ENCODE measurements around the gene GALNT2.

DNA sequence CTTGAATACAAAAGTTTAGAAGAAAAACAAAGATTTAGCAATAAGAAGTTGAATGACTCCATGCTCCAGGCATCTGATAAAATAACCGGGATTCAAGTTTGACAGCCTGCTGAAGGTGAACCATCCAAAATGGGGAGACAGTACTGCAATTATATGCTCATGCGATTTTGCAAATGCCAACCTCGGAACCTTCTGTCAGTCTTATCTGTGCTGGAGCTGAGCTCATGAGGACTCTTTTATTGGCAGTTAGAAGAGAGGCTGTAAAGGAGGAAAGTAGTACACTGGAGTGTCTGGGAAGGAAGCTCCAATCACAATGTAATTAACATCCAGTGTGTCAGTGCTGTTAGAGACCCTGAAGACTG, 170.0 kb downstream of the GALNT2 start:
- no peak for TF ChIP-seq POLR2AphosphoS5 (IDR thresholded peaks at IDR 0.05; ENCODE audit: low read depth)
- TF ChIP-seq, protein P1, sequence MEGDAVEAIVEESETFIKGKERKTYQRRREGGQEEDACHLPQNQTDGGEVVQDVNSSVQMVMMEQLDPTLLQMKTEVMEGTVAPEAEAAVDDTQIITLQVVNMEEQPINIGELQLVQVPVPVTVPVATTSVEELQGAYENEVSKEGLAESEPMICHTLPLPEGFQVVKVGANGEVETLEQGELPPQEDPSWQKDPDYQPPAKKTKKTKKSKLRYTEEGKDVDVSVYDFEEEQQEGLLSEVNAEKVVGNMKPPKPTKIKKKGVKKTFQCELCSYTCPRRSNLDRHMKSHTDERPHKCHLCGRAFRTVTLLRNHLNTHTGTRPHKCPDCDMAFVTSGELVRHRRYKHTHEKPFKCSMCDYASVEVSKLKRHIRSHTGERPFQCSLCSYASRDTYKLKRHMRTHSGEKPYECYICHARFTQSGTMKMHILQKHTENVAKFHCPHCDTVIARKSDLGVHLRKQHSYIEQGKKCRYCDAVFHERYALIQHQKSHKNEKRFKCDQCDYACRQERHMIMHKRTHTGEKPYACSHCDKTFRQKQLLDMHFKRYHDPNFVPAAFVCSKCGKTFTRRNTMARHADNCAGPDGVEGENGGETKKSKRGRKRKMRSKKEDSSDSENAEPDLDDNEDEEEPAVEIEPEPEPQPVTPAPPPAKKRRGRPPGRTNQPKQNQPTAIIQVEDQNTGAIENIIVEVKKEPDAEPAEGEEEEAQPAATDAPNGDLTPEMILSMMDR (conservative IDR thresholded peaks at IDR 0.05; ENCODE audit: low read depth in 2 of 2): no peak
- TF ChIP-seq EZH2 (IDR thresholded peaks at IDR 0.05; ENCODE audit: low read depth, unreplicated experiment): no peak
- TF ChIP-seq, protein P2, sequence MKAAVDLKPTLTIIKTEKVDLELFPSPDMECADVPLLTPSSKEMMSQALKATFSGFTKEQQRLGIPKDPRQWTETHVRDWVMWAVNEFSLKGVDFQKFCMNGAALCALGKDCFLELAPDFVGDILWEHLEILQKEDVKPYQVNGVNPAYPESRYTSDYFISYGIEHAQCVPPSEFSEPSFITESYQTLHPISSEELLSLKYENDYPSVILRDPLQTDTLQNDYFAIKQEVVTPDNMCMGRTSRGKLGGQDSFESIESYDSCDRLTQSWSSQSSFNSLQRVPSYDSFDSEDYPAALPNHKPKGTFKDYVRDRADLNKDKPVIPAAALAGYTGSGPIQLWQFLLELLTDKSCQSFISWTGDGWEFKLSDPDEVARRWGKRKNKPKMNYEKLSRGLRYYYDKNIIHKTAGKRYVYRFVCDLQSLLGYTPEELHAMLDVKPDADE (IDR thresholded peaks at IDR 0.05): no peak
- TF ChIP-seq, protein P3, sequence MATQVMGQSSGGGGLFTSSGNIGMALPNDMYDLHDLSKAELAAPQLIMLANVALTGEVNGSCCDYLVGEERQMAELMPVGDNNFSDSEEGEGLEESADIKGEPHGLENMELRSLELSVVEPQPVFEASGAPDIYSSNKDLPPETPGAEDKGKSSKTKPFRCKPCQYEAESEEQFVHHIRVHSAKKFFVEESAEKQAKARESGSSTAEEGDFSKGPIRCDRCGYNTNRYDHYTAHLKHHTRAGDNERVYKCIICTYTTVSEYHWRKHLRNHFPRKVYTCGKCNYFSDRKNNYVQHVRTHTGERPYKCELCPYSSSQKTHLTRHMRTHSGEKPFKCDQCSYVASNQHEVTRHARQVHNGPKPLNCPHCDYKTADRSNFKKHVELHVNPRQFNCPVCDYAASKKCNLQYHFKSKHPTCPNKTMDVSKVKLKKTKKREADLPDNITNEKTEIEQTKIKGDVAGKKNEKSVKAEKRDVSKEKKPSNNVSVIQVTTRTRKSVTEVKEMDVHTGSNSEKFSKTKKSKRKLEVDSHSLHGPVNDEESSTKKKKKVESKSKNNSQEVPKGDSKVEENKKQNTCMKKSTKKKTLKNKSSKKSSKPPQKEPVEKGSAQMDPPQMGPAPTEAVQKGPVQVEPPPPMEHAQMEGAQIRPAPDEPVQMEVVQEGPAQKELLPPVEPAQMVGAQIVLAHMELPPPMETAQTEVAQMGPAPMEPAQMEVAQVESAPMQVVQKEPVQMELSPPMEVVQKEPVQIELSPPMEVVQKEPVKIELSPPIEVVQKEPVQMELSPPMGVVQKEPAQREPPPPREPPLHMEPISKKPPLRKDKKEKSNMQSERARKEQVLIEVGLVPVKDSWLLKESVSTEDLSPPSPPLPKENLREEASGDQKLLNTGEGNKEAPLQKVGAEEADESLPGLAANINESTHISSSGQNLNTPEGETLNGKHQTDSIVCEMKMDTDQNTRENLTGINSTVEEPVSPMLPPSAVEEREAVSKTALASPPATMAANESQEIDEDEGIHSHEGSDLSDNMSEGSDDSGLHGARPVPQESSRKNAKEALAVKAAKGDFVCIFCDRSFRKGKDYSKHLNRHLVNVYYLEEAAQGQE (IDR thresholded peaks at IDR 0.05; ENCODE audit: unreplicated experiment): no peak
- TF ChIP-seq CREB1 (CRISPR knock-in tag; IDR thresholded peaks at IDR 0.05; ENCODE audit: low read depth): no peak
- TF ChIP-seq ZNF114 (CRISPR knock-in tag; IDR thresholded peaks at IDR 0.05): no peak
- no peak for TF ChIP-seq NANOG (IDR thresholded peaks at IDR 0.05; ENCODE audit: borderline replicate concordance)
- TF ChIP-seq EZH2phosphoT487 (IDR thresholded peaks at IDR 0.05; ENCODE audit: unreplicated experiment): no peak
- TF ChIP-seq JUNB (IDR thresholded peaks at IDR 0.05; ENCODE audit: unreplicated experiment): no peak
- TF ChIP-seq, protein P4, sequence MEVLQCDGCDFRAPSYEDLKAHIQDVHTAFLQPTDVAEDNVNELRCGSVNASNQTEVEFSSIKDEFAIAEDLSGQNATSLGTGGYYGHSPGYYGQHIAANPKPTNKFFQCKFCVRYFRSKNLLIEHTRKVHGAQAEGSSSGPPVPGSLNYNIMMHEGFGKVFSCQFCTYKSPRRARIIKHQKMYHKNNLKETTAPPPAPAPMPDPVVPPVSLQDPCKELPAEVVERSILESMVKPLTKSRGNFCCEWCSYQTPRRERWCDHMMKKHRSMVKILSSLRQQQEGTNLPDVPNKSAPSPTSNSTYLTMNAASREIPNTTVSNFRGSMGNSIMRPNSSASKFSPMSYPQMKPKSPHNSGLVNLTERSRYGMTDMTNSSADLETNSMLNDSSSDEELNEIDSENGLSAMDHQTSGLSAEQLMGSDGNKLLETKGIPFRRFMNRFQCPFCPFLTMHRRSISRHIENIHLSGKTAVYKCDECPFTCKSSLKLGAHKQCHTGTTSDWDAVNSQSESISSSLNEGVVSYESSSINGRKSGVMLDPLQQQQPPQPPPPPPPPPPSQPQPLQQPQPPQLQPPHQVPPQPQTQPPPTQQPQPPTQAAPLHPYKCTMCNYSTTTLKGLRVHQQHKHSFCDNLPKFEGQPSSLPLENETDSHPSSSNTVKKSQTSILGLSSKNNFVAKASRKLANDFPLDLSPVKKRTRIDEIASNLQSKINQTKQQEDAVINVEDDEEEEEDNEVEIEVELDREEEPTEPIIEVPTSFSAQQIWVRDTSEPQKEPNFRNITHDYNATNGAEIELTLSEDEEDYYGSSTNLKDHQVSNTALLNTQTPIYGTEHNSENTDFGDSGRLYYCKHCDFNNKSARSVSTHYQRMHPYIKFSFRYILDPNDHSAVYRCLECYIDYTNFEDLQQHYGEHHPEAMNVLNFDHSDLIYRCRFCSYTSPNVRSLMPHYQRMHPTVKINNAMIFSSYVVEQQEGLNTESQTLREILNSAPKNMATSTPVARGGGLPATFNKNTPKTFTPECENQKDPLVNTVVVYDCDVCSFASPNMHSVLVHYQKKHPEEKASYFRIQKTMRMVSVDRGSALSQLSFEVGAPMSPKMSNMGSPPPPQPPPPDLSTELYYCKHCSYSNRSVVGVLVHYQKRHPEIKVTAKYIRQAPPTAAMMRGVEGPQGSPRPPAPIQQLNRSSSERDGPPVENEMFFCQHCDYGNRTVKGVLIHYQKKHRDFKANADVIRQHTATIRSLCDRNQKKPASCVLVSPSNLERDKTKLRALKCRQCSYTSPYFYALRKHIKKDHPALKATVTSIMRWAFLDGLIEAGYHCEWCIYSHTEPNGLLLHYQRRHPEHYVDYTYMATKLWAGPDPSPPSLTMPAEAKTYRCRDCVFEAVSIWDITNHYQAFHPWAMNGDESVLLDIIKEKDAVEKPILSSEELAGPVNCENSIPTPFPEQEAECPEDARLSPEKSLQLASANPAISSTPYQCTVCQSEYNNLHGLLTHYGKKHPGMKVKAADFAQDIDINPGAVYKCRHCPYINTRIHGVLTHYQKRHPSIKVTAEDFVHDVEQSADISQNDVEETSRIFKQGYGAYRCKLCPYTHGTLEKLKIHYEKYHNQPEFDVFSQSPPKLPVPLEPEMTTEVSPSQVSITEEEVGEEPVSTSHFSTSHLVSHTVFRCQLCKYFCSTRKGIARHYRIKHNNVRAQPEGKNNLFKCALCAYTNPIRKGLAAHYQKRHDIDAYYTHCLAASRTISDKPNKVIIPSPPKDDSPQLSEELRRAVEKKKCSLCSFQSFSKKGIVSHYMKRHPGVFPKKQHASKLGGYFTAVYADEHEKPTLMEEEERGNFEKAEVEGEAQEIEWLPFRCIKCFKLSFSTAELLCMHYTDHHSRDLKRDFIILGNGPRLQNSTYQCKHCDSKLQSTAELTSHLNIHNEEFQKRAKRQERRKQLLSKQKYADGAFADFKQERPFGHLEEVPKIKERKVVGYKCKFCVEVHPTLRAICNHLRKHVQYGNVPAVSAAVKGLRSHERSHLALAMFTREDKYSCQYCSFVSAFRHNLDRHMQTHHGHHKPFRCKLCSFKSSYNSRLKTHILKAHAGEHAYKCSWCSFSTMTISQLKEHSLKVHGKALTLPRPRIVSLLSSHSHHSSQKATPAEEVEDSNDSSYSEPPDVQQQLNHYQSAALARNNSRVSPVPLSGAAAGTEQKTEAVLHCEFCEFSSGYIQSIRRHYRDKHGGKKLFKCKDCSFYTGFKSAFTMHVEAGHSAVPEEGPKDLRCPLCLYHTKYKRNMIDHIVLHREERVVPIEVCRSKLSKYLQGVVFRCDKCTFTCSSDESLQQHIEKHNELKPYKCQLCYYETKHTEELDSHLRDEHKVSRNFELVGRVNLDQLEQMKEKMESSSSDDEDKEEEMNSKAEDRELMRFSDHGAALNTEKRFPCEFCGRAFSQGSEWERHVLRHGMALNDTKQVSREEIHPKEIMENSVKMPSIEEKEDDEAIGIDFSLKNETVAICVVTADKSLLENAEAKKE (CRISPR knock-in tag; IDR thresholded peaks at IDR 0.05): no peak
- no peak for TF ChIP-seq ZNF331 (CRISPR knock-in tag; IDR thresholded peaks at IDR 0.05; ENCODE audit: low read depth)

All from GM23338 (cell line).